ENCODE data around the gene TMEM30A.

The TMEM30A gene

DNA sequence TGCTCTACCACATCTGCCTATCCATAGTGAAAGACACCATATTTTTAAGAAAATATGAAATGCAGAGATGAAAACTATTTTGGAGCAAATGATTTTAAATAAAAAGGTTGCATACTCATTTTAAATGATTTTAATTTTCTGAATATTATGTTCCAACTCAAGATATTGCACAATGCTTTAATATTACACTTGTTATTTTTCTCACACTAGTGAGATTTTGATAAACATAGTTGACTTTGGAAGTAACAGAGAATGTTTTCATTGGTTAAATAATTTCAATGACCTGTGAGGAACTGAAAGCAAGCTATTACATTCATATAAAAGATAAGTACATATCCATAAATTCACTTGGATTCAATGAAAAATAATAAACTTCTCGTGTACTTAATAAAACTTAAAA is 7.2 kb upstream of the TMEM30A start:
- DNase-seq (ENCODE audit: low spot score), result no peak

- DNase-seq (ENCODE audit: low spot score), result peak; percentile 23
These were observed 6.7 kb upstream of the TMEM30A start for GRCh38 chr6:75291331-75291730.

DNA sequence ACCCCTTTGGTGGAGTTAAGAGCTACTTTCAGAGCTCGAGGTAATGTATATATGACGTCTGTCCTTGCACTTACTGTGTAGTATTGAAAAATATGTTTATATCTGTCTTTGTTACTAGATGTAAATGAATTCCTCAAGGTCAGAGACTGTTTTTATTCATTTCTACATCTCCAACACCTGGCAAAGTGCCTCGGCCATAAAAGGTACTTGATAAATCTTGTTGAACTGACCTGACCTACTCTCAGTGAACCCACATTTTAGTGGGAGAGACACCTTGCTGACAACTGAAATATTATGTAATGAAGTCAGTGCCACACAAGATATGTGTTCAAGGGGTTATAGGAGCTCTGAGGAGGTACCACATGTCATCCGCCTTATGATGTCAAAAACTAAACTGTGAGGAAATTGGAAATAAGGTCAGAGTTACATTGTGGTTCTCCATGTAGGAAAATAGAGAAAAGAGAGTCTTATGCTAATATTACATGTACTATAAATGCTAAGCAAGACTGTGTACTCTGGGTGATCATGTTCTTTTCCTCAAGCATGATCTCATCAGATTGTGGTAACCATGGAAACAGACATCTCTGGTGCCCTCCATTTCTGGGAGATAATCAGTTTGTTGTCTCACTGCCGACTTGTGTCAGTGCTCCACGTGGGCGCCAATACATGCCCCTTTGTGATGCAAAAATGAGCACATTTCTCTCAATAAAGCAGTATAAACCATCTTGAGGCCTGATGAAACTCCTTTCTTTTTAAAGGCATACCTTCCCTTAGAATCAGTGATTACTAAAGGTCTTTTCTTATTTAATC is 5.7 kb upstream of the TMEM30A start:
- peak; percentile 91 for DNase-seq (ENCODE audit: low spot score)

DNA sequence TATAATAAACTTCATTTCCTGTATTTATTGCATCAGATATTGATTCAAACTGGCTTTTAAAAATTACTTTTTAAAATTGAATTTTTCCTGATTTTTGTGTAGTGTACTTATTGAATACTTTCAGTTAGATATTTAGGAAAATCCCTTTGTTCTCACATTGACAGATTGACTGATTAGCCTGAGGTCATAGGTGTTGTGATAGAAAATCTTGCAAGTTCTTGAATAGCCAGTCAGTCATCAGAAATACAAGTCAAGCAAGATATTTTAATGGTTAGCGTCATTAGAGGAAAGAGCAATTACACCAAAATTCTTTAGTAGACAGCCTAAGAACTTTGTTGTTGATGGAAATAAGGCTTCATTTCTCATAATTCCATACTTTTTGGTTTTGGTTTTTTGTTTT is 3.4 kb upstream of the TMEM30A start:
- DNase-seq (ENCODE audit: low spot score), result no peak

GRCh38 chr6:75287424-75287823 is 2.8 kb upstream of the TMEM30A start:
- no peak for DNase-seq (ENCODE audit: low spot score)

DNA sequence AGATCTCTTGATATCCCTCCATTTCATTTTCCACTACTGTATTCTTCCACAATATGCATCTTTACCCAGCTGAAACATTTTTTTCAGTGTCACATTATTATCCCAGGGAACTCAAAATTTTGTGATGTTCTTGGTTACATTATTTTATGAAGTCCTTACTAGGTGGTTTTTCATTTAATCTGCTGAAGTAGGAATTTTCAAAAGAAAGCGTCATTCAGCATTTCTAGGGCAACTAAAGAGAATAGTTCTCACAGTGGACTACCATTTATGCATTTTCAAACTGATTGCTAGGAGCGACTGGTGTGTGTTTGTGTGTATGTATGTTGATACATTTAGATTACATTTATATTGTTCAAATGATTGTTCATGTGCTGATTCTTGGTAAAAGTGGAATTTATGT is 2.4 kb upstream of the TMEM30A start:
- no peak for DNase-seq (ENCODE audit: low spot score)

GRCh38 chr6:75285283-75285639 is 669 bp upstream of the TMEM30A start:
- no peak for DNase-seq (ENCODE audit: low spot score)

- no peak for DNase-seq (ENCODE audit: low spot score)
These were observed 523 bp downstream of the TMEM30A start for GRCh38 chr6:75283907-75284631.

- no peak for DNase-seq (ENCODE audit: low spot score)
These were observed 1.9 kb downstream of the TMEM30A start for GRCh38 chr6:75282706-75283105.

GRCh38 chr6:75281653-75282052 is 2.9 kb downstream of the TMEM30A start:
- DNase-seq (ENCODE audit: low spot score), result no peak

DNA sequence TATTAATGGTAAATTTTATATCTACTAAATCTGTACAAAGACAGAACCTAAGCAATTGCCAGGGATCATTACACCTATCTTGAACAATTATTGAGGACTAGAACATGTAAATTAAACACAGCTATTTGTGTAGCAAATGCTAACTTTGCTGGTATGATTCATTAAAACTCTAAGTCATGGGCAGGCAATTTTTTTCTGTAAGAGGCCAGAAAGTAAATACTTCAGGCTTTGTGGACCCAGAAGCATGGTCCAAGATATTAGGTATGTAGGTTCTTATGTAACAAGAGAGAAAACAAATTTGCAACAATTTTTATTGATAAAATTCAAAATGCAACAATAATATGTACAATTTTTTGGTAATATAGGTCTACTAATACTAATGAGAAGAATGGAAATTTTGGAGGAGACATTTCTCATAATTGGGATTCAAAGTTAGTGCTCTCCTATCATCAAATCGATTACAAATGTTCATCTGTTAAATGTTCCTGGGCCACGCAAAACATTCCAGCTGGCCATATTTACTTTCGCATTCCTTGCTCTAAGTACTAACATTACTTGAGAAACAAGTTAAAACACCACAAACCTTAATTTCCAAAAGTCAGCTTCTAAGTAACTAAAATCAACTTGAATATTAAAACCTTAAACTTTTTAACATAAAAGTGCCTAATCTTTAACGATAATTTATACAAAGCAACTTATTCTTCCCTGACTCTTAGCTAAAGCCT is 4.3 kb downstream of the TMEM30A start:
- no peak for DNase-seq (ENCODE audit: low spot score)

- DNase-seq (ENCODE audit: low spot score), result no peak
These were observed 5.2 kb downstream of the TMEM30A start for GRCh38 chr6:75279418-75279817.

GRCh38 chr6:75278474-75279077 is 6.0 kb downstream of the TMEM30A start:
- no peak for DNase-seq (ENCODE audit: low spot score)

DNA sequence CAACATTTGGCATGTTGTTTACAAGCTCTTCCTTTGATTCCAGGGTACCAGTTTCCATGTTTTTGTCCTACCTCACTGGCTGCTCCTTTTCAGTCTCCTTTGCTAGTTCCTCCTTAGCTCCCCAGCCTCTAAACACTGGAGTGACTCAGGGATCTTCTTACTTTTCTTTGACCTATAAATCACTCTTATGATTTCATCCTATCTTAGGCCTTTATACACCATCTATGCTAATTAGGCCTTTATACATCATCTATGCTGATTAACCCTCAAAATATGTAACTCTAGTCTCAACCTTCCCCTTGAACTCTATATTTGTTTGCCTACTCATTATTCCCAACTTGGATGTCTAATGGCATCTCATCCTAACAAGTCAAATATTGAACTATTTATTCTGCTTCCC is 9.5 kb downstream of the TMEM30A start:
- DNase-seq (ENCODE audit: low spot score), result no peak

GRCh38 chr6:75273009-75273408 is 11.6 kb downstream of the TMEM30A start:
- no peak for DNase-seq (ENCODE audit: low spot score)

DNA sequence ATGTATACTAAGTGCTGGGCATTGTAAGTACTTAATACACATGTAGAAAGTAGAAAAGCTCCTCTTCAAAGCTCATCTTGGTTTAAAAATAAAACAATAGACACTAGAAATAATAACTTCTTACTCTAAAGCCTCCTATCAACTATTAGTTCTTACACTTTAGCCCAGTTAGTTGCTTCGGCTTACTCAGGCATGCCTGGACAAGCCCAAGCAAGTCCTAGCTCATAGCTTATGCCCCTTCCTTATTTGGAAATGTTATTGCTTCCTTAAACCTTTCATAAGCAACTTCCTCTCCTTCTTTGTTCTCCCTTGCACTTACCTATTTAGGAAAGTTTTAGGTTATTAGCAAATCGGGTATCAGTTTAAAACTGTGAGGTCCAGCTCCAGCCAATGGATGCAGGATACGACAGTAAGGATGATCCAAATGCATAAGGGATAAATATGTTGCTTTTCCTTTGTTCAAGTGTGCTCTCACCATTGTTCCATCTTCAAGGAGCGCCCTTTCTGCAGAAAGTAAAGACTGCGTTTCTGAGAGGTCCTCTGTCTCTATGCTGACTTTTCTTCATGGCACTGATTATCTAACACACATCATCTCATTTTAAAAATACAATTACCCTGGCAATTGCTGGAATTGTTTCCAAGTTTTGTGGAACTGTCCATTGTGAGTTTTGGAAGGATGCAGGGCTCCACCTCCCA is 12.3 kb downstream of the TMEM30A start:
- no peak for DNase-seq (ENCODE audit: low spot score)

DNA sequence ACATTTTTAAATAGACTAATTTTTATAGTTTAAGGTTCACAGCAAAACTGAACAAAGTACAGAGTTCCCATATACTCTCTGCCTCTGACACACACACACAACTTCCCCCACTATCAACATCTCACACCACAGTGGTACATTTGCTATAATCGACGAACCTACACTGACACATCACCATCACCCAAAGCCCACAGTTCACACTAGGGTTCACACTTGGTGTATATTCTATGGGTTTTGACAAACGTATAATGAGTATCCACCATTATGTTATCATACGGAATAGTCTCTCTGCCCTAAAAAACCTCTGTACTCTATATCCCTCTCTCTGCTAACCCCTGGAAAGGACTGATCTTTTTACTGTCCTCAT is 15.6 kb downstream of the TMEM30A start:
- DNase-seq (ENCODE audit: low spot score), result no peak

- no peak for DNase-seq (ENCODE audit: low spot score)
These were observed 16.2 kb downstream of the TMEM30A start for GRCh38 chr6:75268121-75268987.

- no peak for DNase-seq (ENCODE audit: low spot score)
These were observed 17.1 kb downstream of the TMEM30A start for GRCh38 chr6:75267461-75267860.

DNA sequence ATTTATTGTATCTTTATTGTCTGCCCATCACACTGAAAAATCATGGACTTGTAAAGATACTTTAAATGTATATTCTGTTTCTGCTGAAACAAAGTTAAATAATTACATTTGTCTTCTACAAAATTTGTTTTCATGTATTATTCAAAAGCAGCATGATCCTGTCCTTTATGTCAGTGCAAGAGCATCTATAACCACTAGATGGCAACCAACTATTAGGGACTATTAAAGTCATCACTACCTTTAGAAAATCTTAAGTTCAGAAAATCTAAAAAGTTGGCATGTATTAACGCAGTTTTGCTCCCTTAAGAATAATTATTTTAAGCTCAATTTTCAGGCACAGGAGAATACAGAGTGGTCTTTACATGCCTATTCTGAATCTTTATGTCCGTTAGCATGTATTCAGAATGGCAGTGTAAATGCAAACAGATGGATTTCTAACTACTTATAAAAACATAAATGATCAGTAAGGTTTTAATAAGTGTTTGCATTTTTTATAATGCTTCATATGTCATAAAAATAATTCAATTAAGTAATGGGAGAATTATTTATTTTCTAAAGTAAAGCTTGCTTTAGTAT is 17.8 kb downstream of the TMEM30A start:
- peak; percentile 46 for DNase-seq (ENCODE audit: low spot score)

DNA sequence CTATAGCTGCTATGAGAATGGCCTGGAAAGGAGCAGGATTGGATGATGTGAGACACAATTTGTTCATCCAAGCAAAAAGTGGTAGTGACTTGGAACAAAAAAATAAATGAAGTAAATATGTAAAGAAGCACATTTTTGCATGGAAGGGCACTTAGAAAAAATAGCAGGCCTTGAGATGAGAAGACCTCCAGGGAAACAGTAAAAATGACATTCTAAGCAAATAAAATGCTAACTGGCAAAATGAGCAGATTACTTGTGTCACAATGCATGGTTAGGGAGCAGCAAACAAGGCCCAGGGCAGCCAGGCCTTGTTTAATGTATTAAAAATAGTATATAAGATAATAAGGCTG is 21.2 kb downstream of the TMEM30A start:
- no peak for DNase-seq (ENCODE audit: low spot score)

Data from putamen (tissue), 1 donor.